VCaP (cell line): ENCODE measurements around the gene PCDHB11.
"Not testable (repeated sequence)": the region's sequence is repeated elsewhere in the genome, so short reads cannot be mapped to it uniquely, and the experiment has no call there.

Source experiments
- H3K27ac ChIP-seq: fragments of 450-650 bp; 2 replicates; pipeline ENCODE4 v1.5.1; 2017
- TF ChIP-seq, protein P1 (sequence below): fragments of 450-650 bp; conservative IDR thresholded peaks from 2 replicates; pipeline ENCODE4 v1.5.1; 2017; ENCODE audit warnings: mild to moderate bottlenecking, moderate library complexity

PCDHB11 gene

DNA sequence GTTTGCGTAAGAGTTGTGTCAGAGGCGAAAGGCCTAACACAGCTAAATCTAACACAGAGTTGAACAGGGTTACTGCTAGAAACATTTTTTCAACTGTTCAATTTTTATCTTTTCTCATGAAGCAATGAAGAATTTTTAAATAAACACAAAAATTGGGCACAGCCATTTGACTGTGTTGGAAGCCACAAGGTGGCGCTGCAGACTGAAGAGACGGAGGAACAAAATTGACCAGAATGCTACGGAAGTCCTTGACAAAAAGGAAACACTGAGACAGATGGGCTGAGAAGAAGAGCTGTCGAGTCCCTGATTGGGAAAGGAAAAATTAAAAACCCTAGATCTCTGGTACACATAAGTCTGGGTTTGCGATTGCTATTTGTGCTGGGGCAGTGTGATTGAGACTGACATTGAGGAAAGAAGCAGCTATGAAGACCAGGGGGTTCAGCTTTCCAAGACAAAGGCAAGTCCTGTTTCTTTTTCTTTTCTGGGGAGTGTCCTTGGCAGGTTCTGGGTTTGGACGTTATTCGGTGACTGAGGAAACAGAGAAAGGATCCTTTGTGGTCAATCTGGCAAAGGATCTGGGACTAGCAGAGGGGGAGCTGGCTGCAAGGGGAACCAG lies 12.4 kb upstream of the PCDHB11 start, which contains the start of gene PCDHB9:
PCDHB9 (plus strand) TSS at position 265 of the 616 bp plus-strand sequence; CDS start at position 423, 158 bp downstream.
- H3K27ac ChIP-seq: no peak within 1 kb of the TSS
- TF ChIP-seq, protein P1, sequence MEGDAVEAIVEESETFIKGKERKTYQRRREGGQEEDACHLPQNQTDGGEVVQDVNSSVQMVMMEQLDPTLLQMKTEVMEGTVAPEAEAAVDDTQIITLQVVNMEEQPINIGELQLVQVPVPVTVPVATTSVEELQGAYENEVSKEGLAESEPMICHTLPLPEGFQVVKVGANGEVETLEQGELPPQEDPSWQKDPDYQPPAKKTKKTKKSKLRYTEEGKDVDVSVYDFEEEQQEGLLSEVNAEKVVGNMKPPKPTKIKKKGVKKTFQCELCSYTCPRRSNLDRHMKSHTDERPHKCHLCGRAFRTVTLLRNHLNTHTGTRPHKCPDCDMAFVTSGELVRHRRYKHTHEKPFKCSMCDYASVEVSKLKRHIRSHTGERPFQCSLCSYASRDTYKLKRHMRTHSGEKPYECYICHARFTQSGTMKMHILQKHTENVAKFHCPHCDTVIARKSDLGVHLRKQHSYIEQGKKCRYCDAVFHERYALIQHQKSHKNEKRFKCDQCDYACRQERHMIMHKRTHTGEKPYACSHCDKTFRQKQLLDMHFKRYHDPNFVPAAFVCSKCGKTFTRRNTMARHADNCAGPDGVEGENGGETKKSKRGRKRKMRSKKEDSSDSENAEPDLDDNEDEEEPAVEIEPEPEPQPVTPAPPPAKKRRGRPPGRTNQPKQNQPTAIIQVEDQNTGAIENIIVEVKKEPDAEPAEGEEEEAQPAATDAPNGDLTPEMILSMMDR: peak; percentile 86

DNA sequence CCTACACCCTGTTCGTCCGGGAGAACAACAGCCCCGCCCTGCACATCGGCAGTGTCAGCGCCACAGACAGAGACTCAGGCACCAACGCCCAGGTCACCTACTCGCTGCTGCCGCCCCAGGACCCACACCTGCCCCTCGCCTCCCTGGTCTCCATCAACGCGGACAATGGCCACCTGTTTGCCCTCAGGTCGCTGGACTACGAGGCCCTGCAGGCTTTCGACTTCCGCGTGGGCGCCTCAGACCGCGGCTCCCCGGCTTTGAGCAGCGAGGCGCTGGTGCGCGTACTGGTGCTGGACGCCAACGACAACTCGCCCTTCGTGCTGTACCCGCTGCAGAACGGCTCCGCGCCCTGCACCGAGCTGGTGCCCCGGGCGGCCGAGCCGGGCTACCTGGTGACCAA lies 10.7 kb upstream of the PCDHB11 start:
- H3K27ac ChIP-seq: not testable (repeated sequence)

DNA sequence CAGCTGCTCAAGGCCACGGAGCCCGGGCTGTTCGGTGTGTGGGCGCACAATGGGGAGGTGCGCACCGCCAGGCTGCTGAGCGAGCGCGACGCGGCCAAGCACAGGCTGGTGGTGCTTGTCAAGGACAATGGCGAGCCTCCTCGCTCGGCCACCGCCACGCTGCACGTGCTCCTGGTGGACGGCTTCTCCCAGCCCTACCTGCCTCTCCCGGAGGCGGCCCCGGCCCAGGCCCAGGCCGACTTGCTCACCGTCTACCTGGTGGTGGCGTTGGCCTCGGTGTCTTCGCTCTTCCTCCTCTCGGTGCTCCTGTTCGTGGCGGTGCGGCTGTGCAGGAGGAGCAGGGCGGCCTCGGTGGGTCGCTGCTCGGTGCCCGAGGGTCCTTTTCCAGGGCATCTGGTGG lies 10.3 kb upstream of the PCDHB11 start:
- not testable (repeated sequence) for H3K27ac ChIP-seq

DNA sequence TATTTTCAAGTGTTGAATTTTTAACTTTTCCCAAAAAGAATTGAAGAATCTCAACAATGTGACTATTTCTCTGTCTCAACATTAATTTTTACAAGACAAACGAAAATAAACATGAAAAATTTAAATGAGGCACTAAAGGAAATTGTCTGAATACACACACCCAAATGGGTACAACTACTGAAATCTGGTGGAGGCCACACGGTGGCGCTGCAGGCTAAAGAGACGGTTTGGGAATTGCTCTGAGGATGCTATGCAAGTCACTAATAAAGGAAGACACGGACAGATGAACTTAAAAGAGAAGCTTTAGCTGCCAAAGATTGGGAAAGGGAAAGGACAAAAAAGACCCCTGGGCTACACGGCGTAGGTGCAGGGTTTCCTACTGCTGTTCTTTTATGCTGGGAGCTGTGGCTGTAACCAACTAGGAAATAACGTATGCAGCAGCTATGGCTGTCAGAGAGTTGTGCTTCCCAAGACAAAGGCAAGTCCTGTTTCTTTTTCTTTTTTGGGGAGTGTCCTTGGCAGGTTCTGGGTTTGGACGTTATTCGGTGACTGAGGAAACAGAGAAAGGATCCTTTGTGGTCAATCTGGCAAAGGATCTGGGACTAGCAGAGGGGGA lies 7.2 kb upstream of the PCDHB11 start, which contains the start of gene PCDHB10:
PCDHB10 (plus strand) TSS at position 244 of the 616 bp plus-strand sequence; CDS start at position 444, 200 bp downstream.
- TF ChIP-seq, protein P1: peak; percentile 91
- peak within 1 kb of the TSS; percentile 42; the same call in 1 of the 2 replicates for H3K27ac ChIP-seq

DNA sequence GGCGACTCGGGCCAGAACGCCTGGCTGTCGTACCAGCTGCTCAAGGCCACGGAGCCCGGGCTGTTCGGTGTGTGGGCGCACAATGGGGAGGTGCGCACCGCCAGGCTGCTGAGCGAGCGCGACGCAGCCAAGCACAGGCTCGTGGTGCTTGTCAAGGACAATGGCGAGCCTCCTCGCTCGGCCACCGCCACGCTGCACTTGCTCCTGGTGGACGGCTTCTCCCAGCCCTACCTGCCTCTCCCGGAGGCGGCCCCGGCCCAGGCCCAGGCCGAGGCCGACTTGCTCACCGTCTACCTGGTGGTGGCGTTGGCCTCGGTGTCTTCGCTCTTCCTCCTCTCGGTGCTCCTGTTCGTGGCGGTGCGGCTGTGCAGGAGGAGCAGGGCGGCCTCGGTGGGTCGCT lies 5.1 kb upstream of the PCDHB11 start:
- not testable (repeated sequence) for H3K27ac ChIP-seq

DNA sequence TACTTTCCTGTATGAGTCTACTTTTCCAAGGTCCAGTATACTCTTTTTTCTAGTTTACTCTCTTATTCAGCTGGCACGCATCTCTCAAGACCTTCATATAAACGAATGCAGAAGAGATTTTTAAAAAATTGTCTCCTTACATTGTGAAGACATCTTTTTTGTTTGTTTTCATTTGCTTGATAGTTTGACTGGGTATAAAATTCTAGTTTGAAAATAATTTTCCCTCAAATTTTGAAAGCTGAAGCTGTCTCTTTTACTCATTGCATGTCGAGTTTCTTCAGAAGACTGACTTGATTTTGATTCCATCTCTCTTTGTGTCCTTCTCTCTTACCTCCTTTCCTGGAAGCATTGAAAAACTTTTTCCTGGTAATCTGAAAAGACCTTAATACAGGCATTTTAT lies 3.1 kb upstream of the PCDHB11 start:
- no peak overlapping the region for H3K27ac ChIP-seq
- TF ChIP-seq, protein P1: no peak

DNA sequence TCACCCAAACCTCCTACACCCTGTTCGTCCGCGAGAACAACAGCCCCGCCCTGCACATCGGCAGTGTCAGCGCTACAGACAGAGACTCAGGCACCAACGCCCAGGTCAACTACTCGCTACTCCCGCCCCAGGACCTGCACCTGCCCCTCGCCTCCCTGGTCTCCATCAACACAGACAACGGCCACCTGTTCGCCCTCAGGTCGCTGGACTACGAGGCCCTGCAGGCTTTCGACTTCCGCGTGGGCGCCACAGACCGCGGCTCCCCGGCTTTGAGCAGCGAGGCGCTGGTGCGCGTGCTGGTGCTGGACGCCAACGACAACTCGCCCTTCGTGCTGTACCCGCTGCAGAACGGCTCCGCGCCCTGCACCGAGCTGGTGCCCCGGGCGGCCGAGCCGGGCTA lies 1.7 kb downstream of the PCDHB11 start:
- not testable (repeated sequence) for H3K27ac ChIP-seq

DNA sequence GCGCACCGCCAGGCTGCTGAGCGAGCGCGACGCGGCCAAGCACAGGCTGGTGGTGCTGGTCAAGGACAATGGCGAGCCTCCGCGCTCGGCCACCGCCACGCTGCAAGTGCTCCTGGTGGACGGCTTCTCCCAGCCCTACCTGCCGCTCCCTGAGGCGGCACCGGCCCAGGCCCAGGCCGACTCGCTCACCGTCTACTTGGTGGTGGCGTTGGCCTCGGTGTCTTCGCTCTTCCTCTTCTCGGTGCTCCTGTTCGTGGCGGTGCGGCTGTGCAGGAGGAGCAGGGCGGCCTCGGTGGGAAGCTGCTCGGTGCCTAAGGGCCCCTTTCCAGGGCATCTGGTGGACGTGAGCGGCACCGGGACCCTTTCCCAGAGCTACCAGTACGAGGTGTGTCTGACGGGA lies 2.2 kb downstream of the PCDHB11 start:
- not testable (repeated sequence) for H3K27ac ChIP-seq

DNA sequence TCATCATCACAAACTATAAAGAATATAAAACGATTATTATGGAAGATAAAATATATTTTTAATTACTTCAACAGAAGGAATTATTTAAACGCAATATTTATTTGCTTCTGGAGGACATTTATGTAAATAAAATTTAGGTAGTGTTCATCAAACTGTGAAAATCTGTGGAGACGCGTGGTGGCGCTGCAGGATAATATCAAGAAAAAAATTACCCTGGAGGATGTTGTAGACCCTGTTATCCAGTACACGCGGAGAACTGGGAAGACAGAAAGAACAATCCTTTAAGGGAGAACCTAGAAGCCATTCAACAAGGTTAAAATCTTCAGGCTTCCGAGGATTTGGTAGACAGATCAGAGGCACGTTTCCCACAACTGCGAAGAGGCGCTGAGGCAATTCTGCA lies 9.1 kb downstream of the PCDHB11 start, which contains the start of gene PCDHB12:
PCDHB12 (plus strand) TSS at position 242 of the 400 bp plus-strand sequence. CDS start 189 bp downstream, outside the sequence.
- no peak within 1 kb of the TSS for H3K27ac ChIP-seq

DNA sequence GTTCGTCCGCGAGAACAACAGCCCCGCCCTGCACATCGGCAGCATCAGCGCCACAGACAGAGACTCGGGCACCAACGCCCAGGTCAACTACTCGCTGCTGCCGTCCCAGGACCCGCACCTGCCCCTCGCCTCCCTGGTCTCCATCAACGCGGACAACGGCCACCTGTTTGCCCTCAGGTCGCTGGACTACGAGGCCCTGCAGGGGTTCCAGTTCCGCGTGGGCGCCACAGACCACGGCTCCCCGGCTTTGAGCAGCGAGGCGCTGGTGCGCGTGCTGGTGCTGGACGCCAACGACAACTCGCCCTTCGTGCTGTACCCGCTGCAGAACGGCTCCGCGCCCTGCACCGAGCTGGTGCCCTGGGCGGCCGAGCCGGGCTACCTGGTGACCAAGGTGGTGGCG lies 10.9 kb downstream of the PCDHB11 start:
- not testable (repeated sequence) for H3K27ac ChIP-seq

More for the DNA sequence above, 9.1 kb downstream of the PCDHB11 start, which contains the start of gene PCDHB12:
- TF ChIP-seq, protein P1: no peak

DNA sequence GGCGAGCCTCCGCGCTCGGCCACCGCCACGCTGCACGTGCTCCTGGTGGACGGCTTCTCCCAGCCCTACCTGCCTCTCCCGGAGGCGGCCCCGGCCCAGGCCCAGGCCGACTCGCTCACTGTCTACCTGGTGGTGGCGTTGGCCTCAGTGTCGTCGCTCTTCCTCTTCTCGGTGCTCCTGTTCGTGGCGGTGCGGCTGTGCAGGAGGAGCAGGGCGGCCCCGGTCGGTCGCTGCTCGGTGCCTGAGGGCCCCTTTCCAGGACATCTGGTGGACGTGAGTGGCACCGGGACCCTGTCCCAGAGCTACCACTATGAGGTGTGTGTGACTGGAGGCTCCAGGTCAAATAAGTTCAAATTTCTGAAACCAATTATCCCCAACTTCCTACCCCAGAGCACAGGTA lies 11.4 kb downstream of the PCDHB11 start:
- not testable (repeated sequence) for H3K27ac ChIP-seq
